HepG2 (cell line): ENCODE data around the gene THSD8. TPM values are rescaled to one million over a fixed set of nuclear protein-coding genes. Genes with fewer than 3 reads are reported as not detected.

Source experiments
- DMAP1 ChIP-seq: IDR thresholded peaks from 2 replicates; pipeline ENCODE4 v1.6.1; 2016
- ETV6 ChIP-seq: sonication (generic); formaldehyde crosslinking; conservative IDR thresholded peaks from 2 replicates; pipeline ENCODE4 v1.4.0; 2020; ENCODE audit warnings: missing genetic modification reagents
- FOSL2 ChIP-seq: sonication (generic); formaldehyde crosslinking; IDR thresholded peaks from 2 replicates; pipeline ENCODE4 v1.4.0; 2020; ENCODE audit warnings: missing genetic modification reagents
- GATAD2A ChIP-seq: IDR thresholded peaks from 2 replicates; pipeline ENCODE4 v1.6.1; 2016
- GMEB1 ChIP-seq: sonication (generic); formaldehyde crosslinking; IDR thresholded peaks from 2 replicates; pipeline ENCODE4 v1.5.1; 2020; ENCODE audit warnings: missing genetic modification reagents, mild to moderate bottlenecking, borderline replicate concordance
- GMEB2 ChIP-seq: IDR thresholded peaks from 2 replicates; pipeline ENCODE4 v1.6.1; 2016; ENCODE audit warnings: missing biosample characterization, missing genetic modification reagents, low read depth
- HDAC2 ChIP-seq: sonication (generic); formaldehyde crosslinking; IDR thresholded peaks from 2 replicates; pipeline ENCODE4 v1.4.0; 2020; ENCODE audit warnings: missing genetic modification reagents
- HES4 ChIP-seq: sonication (generic); formaldehyde crosslinking; IDR thresholded peaks from 2 replicates; pipeline ENCODE4 v1.9.0; 2021; ENCODE audit warnings: mild to moderate bottlenecking, missing genetic modification reagents, borderline replicate concordance
- HNF1B ChIP-seq: sonication (generic); formaldehyde crosslinking; IDR thresholded peaks from 2 replicates; pipeline ENCODE4 v1.5.1; 2020; ENCODE audit warnings: mild to moderate bottlenecking, moderate library complexity, missing genetic modification reagents
- KDM2A ChIP-seq: sonication (generic); formaldehyde crosslinking; IDR thresholded peaks from 2 replicates; pipeline ENCODE4 v1.4.0; 2020; ENCODE audit warnings: low read depth, missing genetic modification reagents, borderline replicate concordance
- MAZ ChIP-seq, 2 experiments: sonication (generic) in 1 of 2; formaldehyde crosslinking in 1 of 2; IDR thresholded peaks; 2 replicates each; pipeline versions ENCODE4 v1.5.0 to v1.6.1; 2012 to 2020; ENCODE audit warnings: low read depth in 2 of 2, mild to moderate bottlenecking in 2 of 2, borderline replicate concordance in 1 of 2, improper control_type of control experiment in 1 of 2, low read length in 1 of 2, missing genetic modification reagents in 1 of 2, moderate library complexity in 1 of 2
- MXD1 ChIP-seq: sonication (generic); formaldehyde crosslinking; IDR thresholded peaks from 2 replicates; pipeline ENCODE4 v1.4.0; 2020; ENCODE audit warnings: mild to moderate bottlenecking, missing genetic modification reagents
- TFDP2 ChIP-seq: sonication (generic); formaldehyde crosslinking; IDR thresholded peaks from 2 replicates; pipeline ENCODE4 v1.4.0; 2020; ENCODE audit warnings: missing genetic modification reagents
- U2AF1 ChIP-seq: fragments of 200-400 bp; formaldehyde crosslinking; optimal IDR thresholded peaks from 2 replicates; pipeline ENCODE3; 2017; ENCODE audit warnings: mild to moderate bottlenecking, low read depth, low read length
- ZBTB1 ChIP-seq: sonication (generic); formaldehyde crosslinking; IDR thresholded peaks from 2 replicates; pipeline ENCODE4 v1.4.0; 2020; ENCODE audit warnings: missing genetic modification reagents, borderline replicate concordance
- ZMYM2 ChIP-seq: sonication (generic); formaldehyde crosslinking; IDR thresholded peaks from 2 replicates; pipeline ENCODE4 v1.8.0; 2022; ENCODE audit warnings: mild to moderate bottlenecking, missing genetic modification reagents
- ZNF205 ChIP-seq: IDR thresholded peaks from 2 replicates; pipeline ENCODE4 v1.6.1; 2018; ENCODE audit warnings: missing biosample characterization, missing genetic modification reagents
- ZNF329 ChIP-seq: sonication (generic); formaldehyde crosslinking; IDR thresholded peaks from 2 replicates; pipeline ENCODE4 v1.9.0; 2021; ENCODE audit warnings: low read depth, mild to moderate bottlenecking, missing genetic modification reagents
- ZNF446 ChIP-seq: sonication (generic); formaldehyde crosslinking; IDR thresholded peaks from 2 replicates; pipeline ENCODE4 v1.5.0; 2020; ENCODE audit warnings: mild to moderate bottlenecking, missing genetic modification reagents
- ZNF768 ChIP-seq: sonication (generic); formaldehyde crosslinking; IDR thresholded peaks from 2 replicates; pipeline ENCODE4 v1.4.0; 2020; ENCODE audit warnings: missing genetic modification reagents
- ZSCAN21 ChIP-seq: sonication (generic); formaldehyde crosslinking; IDR thresholded peaks from 2 replicates; pipeline ENCODE4 v1.8.0; 2022; ENCODE audit warnings: mild to moderate bottlenecking, missing genetic modification reagents, moderate library complexity, borderline replicate concordance
- polyA plus RNA-seq, 8 experiments: library from polyadenylated mRNA; depleted of rRNA in 3 of 8; stranded (reverse) in 7 of 8; unstranded in 1 of 8; fragments of >200 nt; fragmentation: Illumina TruSeq in 4 of 8; extraction: Trizol in 4 of 8; gene quantifications; 2 replicates each; pipeline versions ENCODE4 v1.2.1 to v1.2.3, GENCODE V29; 2011 to 2016; ENCODE audit warnings: low read depth in 4 of 8, missing spikeins in 1 of 8, mixed read lengths in 1 of 8; ENCODE audit not compliant: insufficient read depth in 1 of 8
- total RNA-seq, 5 experiments: library from RNA; depleted of rRNA; stranded (reverse); fragments of >200 nt; fragmentation: Illumina TruSeq; extraction: Trizol; gene quantifications; 2 replicates each; pipeline ENCODE4 v1.2.3, GENCODE V29; 2016; ENCODE audit warnings: low read depth in 1 of 5

THSD8 gene
- total and polyA plus RNA-seq, 2 of the 13 experiments (the other 11 are each of a cell fraction or from before 2014, with no cell fraction given) = 4.8 to 14.9 TPM

GRCh38 chr19:12782424-12783290 is 19.2 kb upstream of the THSD8 start (continued):
- TF ChIP-seq GMEB1 (CRISPR knock-in tag) = peak; percentile 86
- no peak for TF ChIP-seq U2AF1
- TF ChIP-seq ZMYM2 (CRISPR knock-in tag) = 0 out of 2 replicates have a peak, but pooled peaks have one; percentile 34
- TF ChIP-seq DMAP1 (CRISPR knock-in tag) = 0 out of 2 replicates have a peak, but pooled peaks have one; percentile 26
- TF ChIP-seq HNF1B = no peak
- TF ChIP-seq GMEB2 = peak; percentile 73
- peak; percentile 73; the same call in 1 of the 2 replicates for TF ChIP-seq HES4 (CRISPR knock-in tag)
- no peak for TF ChIP-seq ZNF205
- peak; percentile 33; the same call in 1 of the 2 replicates for TF ChIP-seq GATAD2A (CRISPR knock-in tag)
- peak; percentile 50 for TF ChIP-seq ZNF768 (CRISPR knock-in tag)
- TF ChIP-seq TFDP2 = peak; percentile 26; the same call in 1 of the 2 replicates
- TF ChIP-seq ZBTB1 (CRISPR knock-in tag) = peak; percentile 77; the same call in 1 of the 2 replicates
- no peak for TF ChIP-seq ZNF446 (CRISPR knock-in tag)
- TF ChIP-seq MAZ (IDR thresholded peaks at IDR 0.05; ENCODE audit: borderline replicate concordance, low read depth, low read length) = no peak
- peak; percentile 68; the same call in 1 of the 2 replicates for TF ChIP-seq MAZ (CRISPR knock-in tag; IDR thresholded peaks at IDR 0.05; ENCODE audit: low read depth)
- no peak for TF ChIP-seq ZNF329 (CRISPR knock-in tag)
- 0 out of 2 replicates have a peak, but pooled peaks have one; percentile 39 for TF ChIP-seq HDAC2 (CRISPR knock-in tag)
- peak; percentile 43 for TF ChIP-seq KDM2A (CRISPR knock-in tag)
- peak; percentile 69; the same call in 1 of the 2 replicates for TF ChIP-seq MXD1 (CRISPR knock-in tag)
- peak; percentile 57; the same call in 1 of the 2 replicates for TF ChIP-seq ETV6 (CRISPR knock-in tag)
- peak; percentile 88; the same call in 1 of the 2 replicates for TF ChIP-seq ZSCAN21
- peak; percentile 52; the same call in 1 of the 2 replicates for TF ChIP-seq FOSL2 (CRISPR knock-in tag)
